Measurements from ENCODE around the gene PAQR4. TPM values are rescaled to one million over a fixed set of nuclear protein-coding genes. Genes with fewer than 3 reads are reported as not detected.

PAQR4 gene
- total and polyA plus RNA-seq, 2 experiments from 2014 or later: 3.1 to 11.0 TPM

- H3K9me3 ChIP-seq (ENCODE audit: low read depth): no peaks in the 10 kb centered on the region
- H3K27me3 ChIP-seq: peaks cover 21% of the 10 kb centered on the region
- TF ChIP-seq, protein P1, sequence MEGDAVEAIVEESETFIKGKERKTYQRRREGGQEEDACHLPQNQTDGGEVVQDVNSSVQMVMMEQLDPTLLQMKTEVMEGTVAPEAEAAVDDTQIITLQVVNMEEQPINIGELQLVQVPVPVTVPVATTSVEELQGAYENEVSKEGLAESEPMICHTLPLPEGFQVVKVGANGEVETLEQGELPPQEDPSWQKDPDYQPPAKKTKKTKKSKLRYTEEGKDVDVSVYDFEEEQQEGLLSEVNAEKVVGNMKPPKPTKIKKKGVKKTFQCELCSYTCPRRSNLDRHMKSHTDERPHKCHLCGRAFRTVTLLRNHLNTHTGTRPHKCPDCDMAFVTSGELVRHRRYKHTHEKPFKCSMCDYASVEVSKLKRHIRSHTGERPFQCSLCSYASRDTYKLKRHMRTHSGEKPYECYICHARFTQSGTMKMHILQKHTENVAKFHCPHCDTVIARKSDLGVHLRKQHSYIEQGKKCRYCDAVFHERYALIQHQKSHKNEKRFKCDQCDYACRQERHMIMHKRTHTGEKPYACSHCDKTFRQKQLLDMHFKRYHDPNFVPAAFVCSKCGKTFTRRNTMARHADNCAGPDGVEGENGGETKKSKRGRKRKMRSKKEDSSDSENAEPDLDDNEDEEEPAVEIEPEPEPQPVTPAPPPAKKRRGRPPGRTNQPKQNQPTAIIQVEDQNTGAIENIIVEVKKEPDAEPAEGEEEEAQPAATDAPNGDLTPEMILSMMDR (IDR thresholded peaks at IDR 0.05; ENCODE audit: low read depth, low read length): no peak
These were observed 9.9 kb upstream of the PAQR4 start for GRCh38 chr16:2959206-2959605.

DNA sequence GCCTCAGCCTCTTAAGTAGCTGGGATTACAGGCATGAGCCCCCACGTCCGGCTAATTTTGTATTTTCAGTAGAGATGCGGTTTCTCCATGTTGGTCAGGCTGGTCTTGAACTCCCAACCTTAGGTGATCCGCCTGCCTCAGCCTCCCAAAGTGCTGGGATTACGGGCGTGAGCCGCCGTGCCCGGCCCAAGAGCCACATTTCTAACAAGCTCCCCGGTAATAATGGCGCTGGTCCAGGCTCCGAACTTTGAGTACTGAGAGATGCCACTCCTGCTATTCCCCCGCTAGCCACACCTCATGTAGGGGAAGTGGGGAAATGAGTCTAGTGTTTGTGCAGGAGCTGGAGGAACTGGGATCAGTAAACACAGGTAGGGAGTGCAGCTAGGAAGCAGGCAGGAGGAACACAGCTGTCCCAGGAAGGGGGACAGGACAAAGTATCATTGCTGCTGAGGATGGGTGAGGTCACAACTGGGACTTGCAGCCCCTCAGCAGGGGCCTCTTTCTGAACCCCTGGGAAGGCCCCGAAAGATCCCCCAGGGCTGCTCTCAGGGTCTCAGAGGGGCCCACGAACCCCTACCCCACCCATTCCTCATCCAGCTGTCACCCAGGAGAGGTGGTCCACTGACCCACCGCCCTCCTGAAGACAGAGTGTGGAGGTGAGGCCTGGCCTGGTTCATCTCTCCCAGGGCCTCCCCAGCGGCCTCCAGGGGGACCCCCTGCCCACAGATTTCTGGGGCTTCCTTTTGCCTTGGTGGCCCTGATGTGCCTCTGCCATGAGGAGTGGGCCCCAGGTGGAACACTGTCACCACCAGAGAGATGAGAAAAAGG is 8.8 kb upstream of the PAQR4 start:
- Histone ChIP-seq H3K4me3 (no peak overlapping the region), H3K27me3 (peaks cover 27% of the 10 kb centered on the region), H3K4me1 (ENCODE audit: low read depth) (peaks cover 3% of the 10 kb centered on the region), H3K27ac (no peak overlapping the region), H3K36me3 (no peaks in the 10 kb centered on the region), H3K9me3 (ENCODE audit: low read depth) (no peaks in the 10 kb centered on the region)
- TF ChIP-seq, protein P1 (IDR thresholded peaks at IDR 0.05; ENCODE audit: low read depth, low read length): no peak
- DNase-seq (ENCODE audit: low read depth in 1 of 2, low spot score in 1 of 2): no peak

More at GRCh38 chr16:2959206-2959605, 9.9 kb upstream of the PAQR4 start:
- Histone ChIP-seq H3K27ac (no peak overlapping the region), H3K36me3 (no peaks in the 10 kb centered on the region), H3K4me1 (ENCODE audit: low read depth) (peaks cover 3% of the 10 kb centered on the region), H3K4me3 (no peak overlapping the region)
- DNase-seq (ENCODE audit: low read depth in 1 of 2, low spot score in 1 of 2): no peak

DNA sequence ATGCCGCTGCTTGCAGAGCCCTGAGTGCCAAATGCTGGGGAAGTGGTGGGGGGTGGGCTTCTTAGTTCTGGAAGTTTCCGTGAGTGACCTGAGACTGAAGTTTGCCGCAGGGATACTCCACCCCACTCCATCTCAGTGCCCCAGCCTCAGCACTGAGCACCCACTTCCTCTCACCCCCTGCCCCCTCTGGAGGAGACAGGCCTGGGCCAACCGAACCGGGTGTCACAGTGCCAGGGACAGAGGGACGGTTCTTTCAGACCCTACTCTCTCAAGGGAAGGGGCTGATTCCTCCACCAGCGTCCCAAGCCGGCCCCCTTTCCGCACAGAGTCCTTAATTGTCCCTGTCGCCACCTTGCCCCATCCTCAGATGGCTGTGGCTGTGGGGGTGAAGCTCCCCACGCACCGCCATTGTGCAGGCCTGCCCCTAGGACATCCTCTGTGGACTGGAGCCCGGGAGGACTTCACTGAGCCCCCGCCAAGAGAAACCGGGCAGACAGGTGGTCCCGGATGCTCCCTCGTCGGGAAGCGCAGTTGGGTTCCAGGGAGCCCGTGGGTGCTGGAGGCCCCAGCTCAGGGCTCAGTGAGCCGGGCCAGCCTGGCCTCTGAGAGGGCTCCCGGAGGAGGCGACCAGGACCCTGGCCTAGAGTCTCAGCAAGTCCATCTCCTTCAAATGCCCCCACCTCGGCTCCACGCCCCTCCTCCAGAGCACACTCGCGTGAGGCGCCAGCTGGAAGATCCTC is 6.6 kb upstream of the PAQR4 start:
- Histone ChIP-seq H3K9me3 (ENCODE audit: low read depth) (no peaks in the 10 kb centered on the region), H3K27me3 (peaks cover 44% of the 10 kb centered on the region), H3K4me3 (no peak overlapping the region), H3K36me3 (no peaks in the 10 kb centered on the region), H3K27ac (no peak overlapping the region), H3K4me1 (ENCODE audit: low read depth) (peaks cover 3% of the 10 kb centered on the region)
- TF ChIP-seq, protein P1 (IDR thresholded peaks at IDR 0.05; ENCODE audit: low read depth, low read length): no peak
- no peak for DNase-seq (ENCODE audit: low read depth in 1 of 2, low spot score in 1 of 2)

DNA sequence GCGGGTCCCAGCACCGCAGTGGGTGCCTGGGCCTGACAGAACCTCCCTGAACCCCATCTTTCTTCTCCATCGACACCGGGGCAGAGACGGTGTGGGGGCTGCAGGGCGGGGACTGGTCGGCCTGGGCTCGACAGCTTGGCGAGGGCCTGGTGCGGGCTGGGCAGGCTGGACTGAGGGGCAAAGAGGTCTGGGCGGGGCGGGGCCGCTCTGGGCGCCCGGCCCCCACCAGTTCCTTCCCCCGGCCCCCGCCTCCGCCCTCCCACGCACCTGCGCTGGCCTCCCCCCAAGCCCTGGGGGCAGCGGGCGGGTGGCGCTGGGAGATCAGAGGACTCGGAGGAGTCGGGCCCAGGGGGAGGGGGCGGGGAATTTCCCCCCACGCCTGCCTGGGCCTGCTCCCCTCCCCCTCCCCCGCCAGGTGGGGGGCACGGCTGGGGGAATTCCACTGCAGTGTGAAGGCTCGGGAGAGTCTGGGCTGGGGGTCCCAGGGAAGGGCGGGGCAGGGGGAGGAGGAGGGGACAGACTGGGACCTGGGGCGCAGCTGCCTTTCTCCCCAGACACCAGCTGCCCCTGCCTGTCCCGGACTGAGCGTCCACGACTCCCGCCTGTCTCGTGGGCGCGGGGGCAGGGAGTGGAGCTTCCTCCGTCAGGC is 6.0 kb upstream of the PAQR4 start:
- Histone ChIP-seq H3K27me3 (peaks cover 47% of the 10 kb centered on the region), H3K27ac (no peak overlapping the region), H3K9me3 (ENCODE audit: low read depth) (no peaks in the 10 kb centered on the region), H3K36me3 (no peaks in the 10 kb centered on the region), H3K4me3 (peak overlapping the region; percentile 30), H3K4me1 (ENCODE audit: low read depth) (peaks cover 3% of the 10 kb centered on the region)
- TF ChIP-seq, protein P1 (IDR thresholded peaks at IDR 0.05; ENCODE audit: low read depth, low read length): no peak
- no peak for DNase-seq (ENCODE audit: low read depth in 1 of 2, low spot score in 1 of 2)

GRCh38 chr16:2963723-2964474 is 5.2 kb upstream of the PAQR4 start, which contains the start of gene KREMEN2:
Gene KREMEN2 (plus strand): TSS chr16:2964275. CDS start chr16:2964521, 246 bp downstream.
- TF ChIP-seq, protein P1 (IDR thresholded peaks at IDR 0.05; ENCODE audit: low read depth, low read length): no peak
- Histone ChIP-seq H3K4me3 (peak within 1 kb of the TSS; percentile 30), H3K36me3 (no peaks in the 10 kb centered on the region), H3K27me3 (peaks cover 47% of the 10 kb centered on the region), H3K27ac (no peak within 1 kb of the TSS), H3K4me1 (ENCODE audit: low read depth) (peaks cover 3% of the 10 kb centered on the region), H3K9me3 (ENCODE audit: low read depth) (no peaks in the 10 kb centered on the region)
- DNase-seq (ENCODE audit: low read depth in 1 of 2, low spot score in 1 of 2): peak in 1 of 2 donors; percentile 56
